DOHH2 (cell line): ENCODE data around the gene CCDC6.

ENCODE experiments used
- H3F3A ChIP-seq: fragments of 200-600 bp; sonication (generic), shearing (Covaris generic); 2 replicates; pipeline ENCODE4 v1.6.0; 2016; ENCODE audit warnings: antibody characterized with exemption, mild to moderate bottlenecking; ENCODE audit not compliant: control insufficient read depth, insufficient read depth
- H3K27ac ChIP-seq: fragments of 200-600 bp; sonication (generic); 2 replicates; pipeline ENCODE4 v1.5.1; 2014; ENCODE audit warnings: low read depth, mild to moderate bottlenecking, low read length, moderate library complexity
- H3K27me3 ChIP-seq: fragments of 200-600 bp; sonication (generic); 2 replicates; pipeline ENCODE4 v1.6.1; 2014; ENCODE audit warnings: mild to moderate bottlenecking, low read length, mixed read lengths; ENCODE audit not compliant: control insufficient read depth
- H3K36me3 ChIP-seq: fragments of 200-600 bp; sonication (generic); 2 replicates; pipeline ENCODE4 v1.6.1; 2014; ENCODE audit warnings: mild to moderate bottlenecking, low read length, moderate library complexity, mixed read lengths; ENCODE audit not compliant: control insufficient read depth
- H3K4me1 ChIP-seq: fragments of 200-600 bp; sonication (generic); 2 replicates; pipeline ENCODE4 v1.6.1; 2014; ENCODE audit warnings: mild to moderate bottlenecking, low read length, mixed read lengths; ENCODE audit not compliant: control insufficient read depth
- H3K4me2 ChIP-seq: fragments of 200-600 bp; sonication (generic); 2 replicates; pipeline ENCODE4 v1.6.0; 2014; ENCODE audit warnings: mild to moderate bottlenecking, low read length, moderate library complexity
- H3K4me3 ChIP-seq: fragments of 200-600 bp; sonication (generic); 2 replicates; pipeline ENCODE4 v1.5.1; 2014; ENCODE audit warnings: mild to moderate bottlenecking, low read length, mixed read lengths
- H3K79me2 ChIP-seq: fragments of 200-600 bp; sonication (generic); 2 replicates; pipeline ENCODE4 v1.6.1; 2014; ENCODE audit warnings: mild to moderate bottlenecking, low read length, mixed read lengths; ENCODE audit not compliant: control insufficient read depth
- H3K9me2 ChIP-seq: fragments of 200-600 bp; sonication (generic); replicated peaks from 2 replicates; pipeline ENCODE4 v1.6.1; 2014; ENCODE audit warnings: mild to moderate bottlenecking, low read length, mixed read lengths; ENCODE audit not compliant: control insufficient read depth
- H3K9me3 ChIP-seq: fragments of 200-600 bp; sonication (generic); 2 replicates; pipeline ENCODE4 v1.6.1; 2014; ENCODE audit warnings: antibody characterized with exemption, low read length, mixed read lengths; ENCODE audit not compliant: control insufficient read depth, insufficient read depth
- H4K20me1 ChIP-seq: fragments of 200-600 bp; sonication (generic); 2 replicates; pipeline ENCODE4 v1.6.0; 2014; ENCODE audit warnings: low read depth, mild to moderate bottlenecking, antibody characterized with exemption, low read length, moderate library complexity; ENCODE audit not compliant: control insufficient read depth, insufficient read depth
- EZH2phosphoT487 ChIP-seq: fragments of 200-600 bp; sonication (generic); IDR thresholded peaks from 2 replicates; pipeline ENCODE4 v1.6.1; 2017; ENCODE audit warnings: borderline replicate concordance, mild to moderate bottlenecking, antibody characterized with exemption, low read length, moderate library complexity, mixed read lengths
- TF ChIP-seq, protein P1 (sequence below): fragments of 200-600 bp; sonication (generic); IDR thresholded peaks from one replicate; pipeline ENCODE4 v1.5.1; 2014; ENCODE audit warnings: antibody characterized with exemption, mild to moderate bottlenecking, low read depth, low read length; ENCODE audit not compliant: poor library complexity, severe bottlenecking

CCDC6 gene

DNA sequence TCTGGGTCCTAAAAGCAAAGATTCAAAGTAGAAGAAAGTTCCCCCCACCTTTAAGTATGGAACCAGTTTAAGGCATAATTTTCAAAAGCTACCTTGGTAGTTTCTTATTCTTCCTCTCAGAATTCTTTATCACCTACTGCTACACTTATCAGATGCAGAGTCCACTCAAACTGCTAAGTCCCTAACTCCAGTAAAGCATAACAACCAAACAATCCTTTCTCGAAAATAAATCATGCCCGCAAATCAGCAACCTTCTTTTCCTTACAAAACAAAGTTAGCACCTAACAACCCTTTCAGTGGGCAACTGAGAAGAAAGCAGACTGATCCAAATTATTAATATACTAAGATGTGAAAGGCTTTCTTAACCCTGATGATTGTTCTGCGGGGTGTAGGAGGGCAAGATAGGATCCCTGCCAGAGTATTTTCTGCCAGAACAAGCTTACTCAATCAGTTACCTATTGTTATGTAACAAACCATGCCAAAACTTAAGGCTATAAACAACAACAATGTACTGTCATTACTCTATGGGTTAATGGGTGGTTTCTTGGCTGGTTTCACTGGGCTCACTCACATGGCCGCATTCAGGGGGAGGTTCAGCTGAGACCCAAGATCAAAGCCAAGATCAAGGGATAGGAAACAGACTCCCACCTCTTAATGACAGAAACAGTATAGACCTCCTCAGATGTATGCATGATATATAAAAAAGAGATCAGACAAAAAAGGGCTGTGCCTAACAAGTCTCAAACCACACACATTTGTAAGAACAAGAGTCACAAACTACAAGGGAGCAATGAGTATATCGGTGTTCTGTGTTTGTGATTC lies 42.0 kb downstream of the CCDC6 start:
- H3K9me2 ChIP-seq = no peaks in the 10 kb centered on the region

DNA sequence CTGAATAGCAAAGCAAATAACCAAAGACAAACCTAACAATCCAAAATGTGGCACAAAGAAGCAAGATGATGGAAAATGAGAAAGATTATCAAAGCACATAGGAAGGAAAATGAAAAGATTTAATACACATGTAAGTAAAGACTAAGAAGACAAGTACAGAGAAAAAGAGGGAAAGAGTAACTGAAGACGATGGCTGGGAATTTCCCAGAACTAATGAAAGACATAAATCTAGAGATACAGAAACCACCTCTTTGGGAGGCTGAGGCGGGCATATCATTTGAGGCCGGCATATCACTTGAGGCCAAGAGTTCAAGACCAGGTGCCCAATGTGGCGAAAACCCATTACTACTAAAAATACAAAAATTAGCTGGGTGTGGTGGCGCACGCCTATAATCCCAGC lies 46.8 kb downstream of the CCDC6 start:
- Histone ChIP-seq H4K20me1 (0 out of 2 replicates have a peak, but pooled peaks cover 5% of the 10 kb centered on the region), H3K4me2 (no peak overlapping the region), H3F3A (no peaks in the 10 kb centered on the region), H3K27me3 (no peaks in the 10 kb centered on the region), H3K9me2 (no peaks in the 10 kb centered on the region), H3K27ac (no peak overlapping the region), H3K4me1 (peaks cover 4% of the 10 kb centered on the region; the same call in 1 of the 2 replicates), H3K4me3 (no peak overlapping the region), H3K36me3 (peaks cover 7% of the 10 kb centered on the region; the same call in 1 of the 2 replicates), H3K79me2 (peaks cover 98% of the 10 kb centered on the region), H3K9me3 (no peaks in the 10 kb centered on the region)
- TF ChIP-seq, protein P1, sequence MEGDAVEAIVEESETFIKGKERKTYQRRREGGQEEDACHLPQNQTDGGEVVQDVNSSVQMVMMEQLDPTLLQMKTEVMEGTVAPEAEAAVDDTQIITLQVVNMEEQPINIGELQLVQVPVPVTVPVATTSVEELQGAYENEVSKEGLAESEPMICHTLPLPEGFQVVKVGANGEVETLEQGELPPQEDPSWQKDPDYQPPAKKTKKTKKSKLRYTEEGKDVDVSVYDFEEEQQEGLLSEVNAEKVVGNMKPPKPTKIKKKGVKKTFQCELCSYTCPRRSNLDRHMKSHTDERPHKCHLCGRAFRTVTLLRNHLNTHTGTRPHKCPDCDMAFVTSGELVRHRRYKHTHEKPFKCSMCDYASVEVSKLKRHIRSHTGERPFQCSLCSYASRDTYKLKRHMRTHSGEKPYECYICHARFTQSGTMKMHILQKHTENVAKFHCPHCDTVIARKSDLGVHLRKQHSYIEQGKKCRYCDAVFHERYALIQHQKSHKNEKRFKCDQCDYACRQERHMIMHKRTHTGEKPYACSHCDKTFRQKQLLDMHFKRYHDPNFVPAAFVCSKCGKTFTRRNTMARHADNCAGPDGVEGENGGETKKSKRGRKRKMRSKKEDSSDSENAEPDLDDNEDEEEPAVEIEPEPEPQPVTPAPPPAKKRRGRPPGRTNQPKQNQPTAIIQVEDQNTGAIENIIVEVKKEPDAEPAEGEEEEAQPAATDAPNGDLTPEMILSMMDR = no peak
- TF ChIP-seq EZH2phosphoT487 = no peak

More for the DNA sequence above, 42.0 kb downstream of the CCDC6 start:
- peaks cover 21% of the 10 kb centered on the region for H3K4me1 ChIP-seq
- no peak overlapping the region for H3K27ac ChIP-seq
- H3K4me3 ChIP-seq = no peak overlapping the region
- no peaks in the 10 kb centered on the region for H3F3A ChIP-seq
- H3K36me3 ChIP-seq = peaks cover 7% of the 10 kb centered on the region; the same call in 1 of the 2 replicates
- H3K4me2 ChIP-seq = no peak overlapping the region; the same call in 1 of the 2 replicates
- H3K79me2 ChIP-seq = peaks cover 98% of the 10 kb centered on the region
- peaks cover 21% of the 10 kb centered on the region; the same call in 1 of the 2 replicates for H4K20me1 ChIP-seq
- TF ChIP-seq, protein P1 = no peak
- TF ChIP-seq EZH2phosphoT487 = no peak
- H3K9me3 ChIP-seq = no peaks in the 10 kb centered on the region
- no peaks in the 10 kb centered on the region for H3K27me3 ChIP-seq

DNA sequence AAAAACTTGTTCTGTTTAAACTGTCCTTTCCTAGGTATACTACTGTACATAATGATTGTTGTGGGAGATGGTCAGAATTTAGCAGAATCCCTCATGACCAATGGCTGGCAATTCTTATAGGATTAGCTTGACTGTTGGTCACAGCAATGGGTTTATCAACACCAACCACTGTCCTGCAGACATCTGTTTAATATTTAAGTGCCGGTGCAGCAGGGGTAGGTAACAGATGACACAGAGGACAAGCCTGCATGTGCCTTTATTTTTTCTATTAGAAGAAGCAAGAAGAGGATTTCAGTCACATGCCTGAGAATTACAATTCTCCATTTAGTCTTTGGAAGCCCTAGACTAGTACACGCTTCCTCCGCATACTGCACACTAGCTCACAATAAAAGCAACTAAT lies 48.4 kb downstream of the CCDC6 start:
- Histone ChIP-seq H3K27me3 (no peaks in the 10 kb centered on the region), H3K4me3 (no peak overlapping the region), H3K36me3 (peaks cover 7% of the 10 kb centered on the region; the same call in 1 of the 2 replicates), H4K20me1 (0 out of 2 replicates have a peak, but pooled peaks cover 3% of the 10 kb centered on the region), H3K4me1 (peaks cover 20% of the 10 kb centered on the region), H3K4me2 (no peak overlapping the region), H3K9me2 (no peaks in the 10 kb centered on the region), H3K27ac (no peak overlapping the region), H3K9me3 (no peaks in the 10 kb centered on the region), H3K79me2 (peaks cover 96% of the 10 kb centered on the region), H3F3A (no peaks in the 10 kb centered on the region)
- no peak for TF ChIP-seq EZH2phosphoT487
- TF ChIP-seq, protein P1 = no peak
